Testis (tissue), 3 donors: ENCODE measurements around the gene NFATC3. TPM values are rescaled to one million over a fixed set of nuclear protein-coding genes. Genes with fewer than 3 reads are reported as not detected.
"Not testable (repeated sequence)": the region's sequence is repeated elsewhere in the genome, so short reads cannot be mapped to it uniquely, and the experiment has no call there.

Source experiments
- DNase-seq: peaks from one replicate; pipeline ENCODE4 v3.0.0-alpha.2; 2019
- H3K27ac ChIP-seq, 2 donors: fragments of 200-600 bp; sonication (generic); one replicate each; pipeline ENCODE4 v1.5.1; 2019
- H3K27me3 ChIP-seq: fragments of 200-600 bp; sonication (generic); one replicate; pipeline ENCODE4 v1.5.1; 2019
- H3K36me3 ChIP-seq: fragments of 200-600 bp; sonication (generic); one replicate; pipeline ENCODE4 v1.5.1; 2017; ENCODE audit warnings: low read depth; ENCODE audit errors: missing control alignments
- H3K4me1 ChIP-seq: fragments of 200-600 bp; sonication (generic); one replicate; pipeline ENCODE4 v1.5.1; 2019
- H3K4me3 ChIP-seq, 2 donors: fragments of 200-600 bp; sonication (generic); one replicate each; pipeline ENCODE4 v1.5.1; 2017 to 2019
- H3K9me3 ChIP-seq: fragments of 200-600 bp; sonication (generic); one replicate; pipeline ENCODE4 v1.5.1; 2017
- CTCF ChIP-seq, 3 experiments: fragments of 450-650 bp in 2 of 3; fragments of 200-600 bp in 1 of 3; sonication (generic) in 1 of 3; IDR thresholded peaks; one replicate each; pipeline ENCODE4 v1.5.1; 2016 to 2019; ENCODE audit warnings: antibody characterized with exemption in 3 of 3, mild to moderate bottlenecking in 2 of 3, moderate library complexity in 1 of 3
- POLR2A ChIP-seq: fragments of 450-650 bp; IDR thresholded peaks from one replicate; pipeline ENCODE4 v1.6.1; 2017; ENCODE audit warnings: antibody characterized with exemption, mild to moderate bottlenecking, moderate library complexity
- WGBS, 2 donors: methylation state at CpG; one replicate each; pipeline ENCODE4 v1.1.5; 2018; 5-methylcytosine and 5-hydroxymethylcytosine counted together
- intact Hi-C: fragments of 100-400 bp; cut with DNase I; formaldehyde crosslinking; loops from one replicate; pipeline ENCODE4 v1.15.1; 2023; ENCODE audit warnings: low total_unique reads
- polyA plus RNA-seq: library from polyadenylated mRNA; stranded (reverse); fragments of 350-450 nt; fragmentation: Illumina TruSeq; extraction: RNeasy Lipid Tissue Mini Kit (QIAGEN cat#74804); gene quantifications from one replicate; pipeline ENCODE4 v1.2.3, GENCODE V29; 2014; ENCODE audit warnings: low read depth, low replicate concordance; ENCODE audit not compliant: insufficient read depth
- total RNA-seq, 2 donors: library from RNA; depleted of rRNA; stranded (reverse); fragments of >200 nt; gene quantifications; one replicate each; pipeline ENCODE4 v1.2.3, GENCODE V29; 2016

NFATC3 gene
- total and polyA plus RNA-seq, 3 donors from 2014 or later: 78.0 to 115 (median 94.7) TPM

GRCh38 chr16:68097895-68098294, 12.7 kb downstream of the NFATC3 start:
- intact Hi-C loops: no loop called here
- 95 to 96% methylated on average over 3 of the region's 3 CpGs for WGBS, 2 donors

GRCh38 chr16:68100488-68100887, 15.3 kb downstream of the NFATC3 start:
- DNase-seq: no peak
- Histone ChIP-seq H3K27me3 (no peaks in the 10 kb centered on the region), H3K27ac (no peak overlapping the region), H3K4me1 (no peaks in the 10 kb centered on the region), H3K9me3 (no peaks in the 10 kb centered on the region), H3K4me3 (no peak overlapping the region), H3K36me3 (no peaks in the 10 kb centered on the region)
- intact Hi-C loops: no loop called here
- TF ChIP-seq CTCF (IDR thresholded peaks at IDR 0.05): no peak
- no peak for TF ChIP-seq POLR2A
- WGBS, 2 donors: 90 to 97% methylated on average over 4 of the region's 4 CpGs

More at GRCh38 chr16:68097895-68098294, 12.7 kb downstream of the NFATC3 start:
- Histone ChIP-seq H3K27me3 (no peaks in the 10 kb centered on the region), H3K27ac (no peak overlapping the region), H3K9me3 (no peaks in the 10 kb centered on the region), H3K4me1 (peaks cover 4% of the 10 kb centered on the region), H3K4me3 (no peak overlapping the region), H3K36me3 (no peaks in the 10 kb centered on the region)
- no peak for TF ChIP-seq POLR2A
- no peak for DNase-seq

GRCh38 chr16:68105611-68106010, 20.4 kb downstream of the NFATC3 start:
- WGBS, 2 donors: 91 to 95% methylated on average over 3 of the region's 3 CpGs
- no peak for TF ChIP-seq POLR2A

GRCh38 chr16:68107230-68107928, 22.2 kb downstream of the NFATC3 start:
- H3K4me1 ChIP-seq, H3K36me3 ChIP-seq, H3K4me3 ChIP-seq, H3K9me3 ChIP-seq, DNase-seq, H3K27ac ChIP-seq, H3K27me3 ChIP-seq, intact Hi-C loops: not testable (repeated sequence)
- 92 to 93% methylated on average over 9 of the region's 9 CpGs for WGBS, 2 donors

More at GRCh38 chr16:68105611-68106010, 20.4 kb downstream of the NFATC3 start:
- Histone ChIP-seq H3K27ac (no peak overlapping the region), H3K4me3 (no peak overlapping the region), H3K9me3 (no peaks in the 10 kb centered on the region), H3K36me3 (no peaks in the 10 kb centered on the region), H3K27me3 (no peaks in the 10 kb centered on the region), H3K4me1 (no peaks in the 10 kb centered on the region)
- intact Hi-C loops: no loop called here
- no peak for DNase-seq

- H3K36me3 ChIP-seq, H3K27me3 ChIP-seq, H3K4me1 ChIP-seq, H3K27ac ChIP-seq, H3K4me3 ChIP-seq, H3K9me3 ChIP-seq, DNase-seq, intact Hi-C loops: not testable (repeated sequence)
- whole genome bisulfite sequencing, 2 donors: 97 to 99% methylated on average over 5 of the region's 5 CpGs
These were observed 24.0 kb downstream of the NFATC3 start for GRCh38 chr16:68109156-68109555.

GRCh38 chr16:68110611-68111010, 25.4 kb downstream of the NFATC3 start:
- H3K4me1 ChIP-seq, H3K27ac ChIP-seq, DNase-seq, intact Hi-C loops, H3K9me3 ChIP-seq, H3K36me3 ChIP-seq, H3K4me3 ChIP-seq, H3K27me3 ChIP-seq: not testable (repeated sequence)
- 96 to 98% methylated on average over 2 of the region's 2 CpGs for WGBS, 2 donors

- WGBS, 2 donors: 71 to 82% methylated on average over 2 of the region's 2 CpGs
- DNase-seq: no peak
- Histone ChIP-seq H3K4me3 (no peak overlapping the region), H3K4me1 (peaks cover 2% of the 10 kb centered on the region), H3K27ac (no peak overlapping the region), H3K27me3 (no peaks in the 10 kb centered on the region), H3K9me3 (no peaks in the 10 kb centered on the region), H3K36me3 (no peaks in the 10 kb centered on the region)
- intact Hi-C loops: no loop called here
- TF ChIP-seq POLR2A (no peak), CTCF (IDR thresholded peaks at IDR 0.05) (no peak)
These were observed 26.2 kb downstream of the NFATC3 start for GRCh38 chr16:68111379-68111778.
